ENCODE measurements around the gene TRPV3. TPM values are rescaled to one million over a fixed set of nuclear protein-coding genes. Genes with fewer than 3 reads are reported as not detected.
"Not testable (repeated sequence)": the region's sequence is repeated elsewhere in the genome, so short reads cannot be mapped to it uniquely, and the experiment has no call there.

Gene TRPV3
- total RNA-seq, 2 experiments from 2014 or later, result 0.61 to 0.89 TPM

DNA sequence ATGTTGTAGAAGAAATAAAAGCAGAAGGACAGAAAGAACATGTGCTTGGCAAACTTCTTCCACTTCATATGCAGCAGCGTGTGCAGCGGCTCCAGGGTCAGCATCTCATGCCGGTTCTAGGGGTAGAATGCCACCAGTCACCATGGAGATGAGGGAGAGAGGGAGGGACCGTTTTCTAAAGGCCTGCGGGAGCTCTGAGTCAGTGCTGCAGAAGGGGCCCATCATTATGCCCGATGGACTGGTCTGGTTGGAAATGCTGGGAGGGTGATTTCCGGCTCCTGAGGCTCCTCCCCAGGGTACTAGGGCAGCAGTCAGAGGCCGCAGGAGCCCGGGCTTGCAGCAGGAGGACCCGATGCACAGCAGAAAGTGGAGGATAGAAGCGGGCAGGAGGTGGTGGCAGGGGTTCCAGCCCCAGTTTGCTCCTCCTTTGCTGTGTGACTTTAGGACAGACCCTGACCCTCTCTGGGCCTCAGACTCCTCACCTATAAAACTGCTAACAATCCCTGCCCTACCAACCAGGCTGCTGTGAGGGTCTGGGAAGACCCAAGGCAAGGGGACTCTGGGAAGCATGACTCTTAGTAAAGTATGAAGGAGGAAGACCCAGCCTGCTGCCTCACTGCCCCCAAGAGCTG is 28.6 kb downstream of the TRPV3 start:
- no peaks in the 10 kb centered on the region for H3K9me3 Mint-ChIP-seq (ENCODE audit: low read depth)
- no peak overlapping the region for H3K4me3 Mint-ChIP-seq
- ChIA-PET POLR2A (no interaction called here), CTCF (no interaction called here)
- intact Hi-C loops (cut with DNase I, micrococcal nuclease), result no loop called here
- H3K27ac Mint-ChIP-seq, result no peak overlapping the region
- no peaks in the 10 kb centered on the region for H3K36me3 Mint-ChIP-seq (ENCODE audit: low read depth)
- ATAC-seq (no peak), DNase-seq (no peak)
- no peaks in the 10 kb centered on the region for H3K4me1 Mint-ChIP-seq
- H3K27me3 Mint-ChIP-seq, result peaks cover 1% of the 10 kb centered on the region

DNA sequence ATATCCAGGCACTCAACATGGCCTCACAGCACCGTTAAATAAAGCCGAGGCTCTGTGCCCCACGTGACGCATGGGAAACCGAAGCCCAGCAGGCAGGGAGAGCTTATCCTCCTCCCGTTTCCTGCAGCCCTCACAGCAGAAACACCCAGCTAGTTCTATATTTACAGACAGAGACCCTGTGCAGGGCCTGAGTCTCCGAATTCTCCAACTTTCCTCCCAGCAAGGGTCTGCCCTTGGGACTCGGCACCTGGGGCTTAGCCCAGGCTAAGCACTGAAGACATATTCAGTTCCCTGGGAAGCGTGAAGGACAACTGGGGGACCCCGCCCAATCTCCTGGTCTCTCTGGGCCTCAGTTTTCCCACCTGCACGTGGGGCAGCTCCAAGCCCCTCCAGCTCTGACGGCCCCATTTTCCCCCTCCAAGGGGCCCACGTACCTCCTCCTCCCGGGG is 29.2 kb downstream of the TRPV3 start:
- ATAC-seq (no peak), DNase-seq (no peak)
- Mint-ChIP-seq H3K36me3 (ENCODE audit: low read depth) (no peaks in the 10 kb centered on the region), H3K27me3 (no peaks in the 10 kb centered on the region), H3K27ac (no peak overlapping the region), H3K4me3 (no peak overlapping the region), H3K4me1 (no peaks in the 10 kb centered on the region), H3K9me3 (ENCODE audit: low read depth) (no peaks in the 10 kb centered on the region)
- intact Hi-C loops (cut with DNase I, micrococcal nuclease), result no loop called here
- ChIA-PET POLR2A (no interaction called here), CTCF (no interaction called here)

DNA sequence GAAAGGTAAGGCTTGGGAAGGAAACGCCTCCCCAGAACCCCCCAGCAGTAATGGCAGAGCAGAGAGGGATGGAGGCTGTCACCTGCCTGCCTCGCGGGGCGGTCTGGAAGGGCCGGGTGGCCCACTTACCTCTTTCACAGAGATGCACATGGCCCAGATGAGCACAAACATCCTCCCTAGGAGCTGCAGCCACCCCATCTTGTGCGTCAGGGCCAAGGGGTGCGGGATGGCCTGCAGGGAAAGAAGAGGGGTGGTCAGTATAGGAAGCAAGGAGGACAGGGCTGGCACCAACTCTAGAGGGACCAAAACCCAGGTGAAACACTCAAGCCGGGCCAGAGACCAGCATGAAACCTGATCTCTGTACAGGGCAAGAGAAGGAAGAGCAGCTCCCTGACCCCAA is 29.7 kb downstream of the TRPV3 start:
- H3K4me1 Mint-ChIP-seq, result no peaks in the 10 kb centered on the region
- no peaks in the 10 kb centered on the region for H3K36me3 Mint-ChIP-seq (ENCODE audit: low read depth)
- ChIA-PET POLR2A (no interaction called here), CTCF (no interaction called here)
- no peak overlapping the region for H3K27ac Mint-ChIP-seq
- H3K27me3 Mint-ChIP-seq, result no peaks in the 10 kb centered on the region
- ATAC-seq, result no peak
- H3K9me3 Mint-ChIP-seq (ENCODE audit: low read depth), result no peaks in the 10 kb centered on the region
- no peak overlapping the region for H3K4me3 Mint-ChIP-seq
- intact Hi-C loops (cut with DNase I, micrococcal nuclease), result no loop called here
- DNase-seq, result no peak

DNA sequence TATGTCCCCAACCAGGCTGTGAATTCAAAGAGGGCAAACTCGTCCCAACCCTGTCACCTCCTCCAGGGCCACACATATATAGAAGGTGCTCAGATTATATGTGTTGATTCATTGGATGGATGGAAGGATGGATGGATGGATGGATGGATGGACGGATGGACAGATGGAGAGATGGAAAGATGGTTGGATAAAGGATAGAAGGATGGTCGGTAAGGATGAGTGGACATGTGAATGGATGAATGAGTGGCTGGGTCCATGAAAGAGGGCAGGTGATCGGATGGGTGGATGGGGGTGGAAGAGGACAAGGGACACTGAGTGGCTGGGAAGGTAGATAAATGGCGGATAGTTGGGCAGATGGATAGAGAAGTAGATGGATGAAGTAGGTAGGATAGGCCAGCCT is 30.1 kb downstream of the TRPV3 start:
- H3K4me1 Mint-ChIP-seq, result no peaks in the 10 kb centered on the region
- H3K27me3 Mint-ChIP-seq, result no peaks in the 10 kb centered on the region
- intact Hi-C loops (cut with DNase I, micrococcal nuclease), result no loop called here
- no peak overlapping the region for H3K4me3 Mint-ChIP-seq
- ChIA-PET POLR2A (no interaction called here), CTCF (no interaction called here)
- DNase-seq (no peak), ATAC-seq (no peak)
- H3K27ac Mint-ChIP-seq, result no peak overlapping the region
- H3K36me3 Mint-ChIP-seq (ENCODE audit: low read depth), result no peaks in the 10 kb centered on the region
- no peaks in the 10 kb centered on the region for H3K9me3 Mint-ChIP-seq (ENCODE audit: low read depth)

DNA sequence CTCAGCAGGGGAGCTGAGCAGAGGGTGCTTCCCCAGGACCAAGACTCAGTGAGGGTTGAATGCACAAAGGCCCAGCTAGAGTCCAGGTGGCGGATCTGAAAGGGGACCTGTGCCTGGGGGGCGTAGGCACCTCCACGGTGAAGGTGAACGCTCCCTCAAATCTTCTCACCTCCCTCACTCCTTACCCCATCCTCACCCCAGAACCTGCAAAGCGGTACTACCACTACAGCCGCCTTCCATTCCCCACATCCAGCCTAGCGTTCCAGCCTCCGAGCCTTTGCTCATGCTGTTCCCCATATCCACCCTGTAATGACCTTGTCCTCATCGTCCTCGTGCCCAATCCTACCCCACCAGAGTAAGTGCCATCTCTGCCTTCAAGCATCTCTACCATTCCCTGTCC is 30.6 kb downstream of the TRPV3 start:
- intact Hi-C loops (cut with DNase I, micrococcal nuclease), result no loop called here
- H3K4me1 Mint-ChIP-seq, result no peaks in the 10 kb centered on the region
- H3K4me3 Mint-ChIP-seq, result no peak overlapping the region
- H3K27me3 Mint-ChIP-seq, result no peaks in the 10 kb centered on the region
- H3K36me3 Mint-ChIP-seq (ENCODE audit: low read depth), result no peaks in the 10 kb centered on the region
- POLR2A ChIA-PET, result no interaction called here
- no peaks in the 10 kb centered on the region for H3K9me3 Mint-ChIP-seq (ENCODE audit: low read depth)
- ATAC-seq, result no peak
- CTCF ChIA-PET, result no interaction called here
- no peak for DNase-seq
- no peak overlapping the region for H3K27ac Mint-ChIP-seq

DNA sequence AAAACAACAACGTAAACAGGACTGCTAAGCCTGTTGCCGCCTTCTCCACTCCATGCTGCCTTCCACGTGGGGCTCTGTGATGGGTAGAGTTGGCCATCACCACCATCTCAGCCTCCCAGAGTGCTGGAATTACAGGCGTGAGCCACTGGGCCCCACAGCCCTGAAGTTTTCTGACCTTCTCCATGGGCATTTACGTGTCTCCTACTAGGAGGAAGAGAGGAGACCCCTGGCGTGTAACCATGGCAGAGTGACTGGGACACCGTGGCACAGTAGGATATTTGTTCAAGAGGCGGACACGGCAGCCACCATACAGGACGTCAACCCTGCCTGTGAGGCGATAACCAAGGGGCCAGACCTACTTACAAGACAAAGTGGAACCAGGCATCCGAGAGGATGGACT is 31.1 kb downstream of the TRPV3 start:
- ChIA-PET CTCF (no interaction called here), POLR2A (no interaction called here)
- no peak for DNase-seq
- H3K4me1 Mint-ChIP-seq, result no peaks in the 10 kb centered on the region
- no peaks in the 10 kb centered on the region for H3K36me3 Mint-ChIP-seq (ENCODE audit: low read depth)
- H3K4me3 Mint-ChIP-seq, result no peak overlapping the region
- H3K27ac Mint-ChIP-seq, result no peak overlapping the region
- no peak for ATAC-seq
- intact Hi-C loops (cut with DNase I, micrococcal nuclease), result no loop called here
- H3K9me3 Mint-ChIP-seq (ENCODE audit: low read depth), result no peaks in the 10 kb centered on the region
- no peaks in the 10 kb centered on the region for H3K27me3 Mint-ChIP-seq

DNA sequence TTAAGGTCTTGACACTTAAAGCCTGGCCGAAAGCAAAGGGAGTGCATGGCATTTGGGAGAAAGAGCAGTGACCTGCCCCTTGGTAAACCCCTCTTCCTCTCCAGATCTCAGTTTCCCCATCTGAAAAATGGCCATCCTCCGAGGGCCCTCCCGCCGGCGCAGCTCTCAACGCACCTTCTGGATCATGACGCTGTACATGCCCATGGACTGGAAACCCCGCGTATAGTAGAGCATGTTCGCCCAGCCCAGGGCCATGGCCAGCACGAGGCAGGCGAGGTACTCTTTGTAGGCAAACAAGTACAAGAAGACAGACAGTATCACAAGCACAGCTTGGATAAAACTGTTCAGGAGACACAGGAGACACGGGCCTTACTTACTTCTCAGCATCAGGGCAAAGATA is 33.6 kb downstream of the TRPV3 start:
- no peak for DNase-seq
- intact Hi-C loops (cut with DNase I, micrococcal nuclease), result no loop called here
- H3K27me3 Mint-ChIP-seq, result no peaks in the 10 kb centered on the region
- no peaks in the 10 kb centered on the region for H3K36me3 Mint-ChIP-seq (ENCODE audit: low read depth)
- H3K27ac Mint-ChIP-seq, result no peak overlapping the region
- H3K4me3 Mint-ChIP-seq, result no peak overlapping the region
- CTCF ChIA-PET, result no interaction called here
- POLR2A ChIA-PET, result no interaction called here
- H3K4me1 Mint-ChIP-seq, result no peaks in the 10 kb centered on the region
- H3K9me3 Mint-ChIP-seq (ENCODE audit: low read depth), result no peaks in the 10 kb centered on the region
- no peak for ATAC-seq

DNA sequence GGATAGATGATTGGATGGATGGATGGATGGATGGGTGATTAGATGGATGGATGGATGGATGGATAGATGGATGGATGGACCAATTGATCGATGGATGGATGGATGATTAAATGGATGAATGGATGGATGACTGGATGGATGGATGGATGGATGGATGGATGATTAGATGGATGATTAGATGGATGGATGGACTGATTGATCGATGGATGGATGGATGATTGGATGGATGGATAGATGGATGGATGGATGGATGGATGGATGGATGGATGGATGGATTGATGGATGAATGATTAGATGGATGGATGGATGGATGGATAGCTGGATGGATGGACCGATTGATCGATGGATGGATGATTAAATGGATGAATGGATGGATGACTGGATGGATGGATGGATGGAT is 38.1 kb downstream of the TRPV3 start:
- POLR2A ChIA-PET; intact Hi-C loops (cut with DNase I, micrococcal nuclease); H3K27me3 Mint-ChIP-seq; H3K4me3 Mint-ChIP-seq; CTCF ChIA-PET; DNase-seq; H3K27ac Mint-ChIP-seq; H3K4me1 Mint-ChIP-seq; H3K36me3 Mint-ChIP-seq (ENCODE audit: low read depth); ATAC-seq; H3K9me3 Mint-ChIP-seq (ENCODE audit: low read depth): not testable (repeated sequence)

DNA sequence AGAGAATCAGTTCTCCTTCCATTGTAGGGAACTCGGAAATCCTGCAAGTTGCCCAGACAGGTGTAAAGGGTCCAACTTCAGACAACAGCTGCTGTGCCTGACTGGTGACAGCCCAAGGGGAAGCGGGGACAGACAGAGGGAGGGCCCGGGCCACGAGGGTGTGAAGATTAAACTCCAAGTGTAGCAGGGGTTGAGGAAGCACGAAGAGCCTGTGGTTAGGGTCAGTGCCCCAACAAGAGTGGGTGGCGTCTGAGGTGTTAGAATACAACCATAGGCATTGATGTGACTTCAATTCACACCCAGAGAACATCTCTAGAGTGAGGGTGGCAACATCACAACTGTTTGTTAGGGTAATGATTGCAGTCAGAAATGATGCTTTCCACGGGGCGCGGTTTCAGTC is 42.7 kb downstream of the TRPV3 start:
- H3K27ac Mint-ChIP-seq, result no peak overlapping the region
- DNase-seq, result no peak
- no peaks in the 10 kb centered on the region for H3K4me1 Mint-ChIP-seq
- no peak overlapping the region for H3K4me3 Mint-ChIP-seq
- POLR2A ChIA-PET, result no interaction called here
- no peaks in the 10 kb centered on the region for H3K36me3 Mint-ChIP-seq (ENCODE audit: low read depth)
- no peaks in the 10 kb centered on the region for H3K9me3 Mint-ChIP-seq (ENCODE audit: low read depth)
- intact Hi-C loops (cut with DNase I, micrococcal nuclease), result no loop called here
- ATAC-seq, result no peak
- CTCF ChIA-PET, result no interaction called here
- no peaks in the 10 kb centered on the region for H3K27me3 Mint-ChIP-seq

DNA sequence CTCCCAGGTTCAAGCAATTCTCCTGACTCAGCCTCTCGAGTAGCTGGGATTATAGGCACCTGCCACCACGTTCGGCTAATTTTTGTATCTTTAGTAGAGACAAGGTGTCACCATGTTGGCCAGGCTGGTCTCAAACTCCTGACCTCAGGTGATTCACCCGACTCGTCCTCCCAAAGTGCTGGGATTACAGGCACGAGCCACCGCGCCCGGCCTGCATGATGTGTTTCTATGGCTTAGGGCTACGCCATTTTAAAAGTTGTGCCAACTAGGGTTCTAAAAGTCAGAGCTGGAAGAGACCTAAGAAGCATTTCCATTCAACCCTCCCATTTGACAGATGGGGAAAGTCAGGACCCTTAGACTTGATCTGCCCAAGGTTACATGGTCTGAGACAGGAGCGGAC is 43.4 kb downstream of the TRPV3 start:
- CTCF ChIA-PET, result interaction anchor here (0.6 kb wide), 1 partner anchor 46 kb away, joined by 5 read pairs; no protein-coding TSS in a partner anchor
- intact Hi-C loops (cut with DNase I, micrococcal nuclease); DNase-seq; H3K9me3 Mint-ChIP-seq (ENCODE audit: low read depth); H3K36me3 Mint-ChIP-seq (ENCODE audit: low read depth); POLR2A ChIA-PET; H3K4me1 Mint-ChIP-seq; H3K27ac Mint-ChIP-seq; H3K4me3 Mint-ChIP-seq; ATAC-seq; H3K27me3 Mint-ChIP-seq: not testable (repeated sequence)

DNA sequence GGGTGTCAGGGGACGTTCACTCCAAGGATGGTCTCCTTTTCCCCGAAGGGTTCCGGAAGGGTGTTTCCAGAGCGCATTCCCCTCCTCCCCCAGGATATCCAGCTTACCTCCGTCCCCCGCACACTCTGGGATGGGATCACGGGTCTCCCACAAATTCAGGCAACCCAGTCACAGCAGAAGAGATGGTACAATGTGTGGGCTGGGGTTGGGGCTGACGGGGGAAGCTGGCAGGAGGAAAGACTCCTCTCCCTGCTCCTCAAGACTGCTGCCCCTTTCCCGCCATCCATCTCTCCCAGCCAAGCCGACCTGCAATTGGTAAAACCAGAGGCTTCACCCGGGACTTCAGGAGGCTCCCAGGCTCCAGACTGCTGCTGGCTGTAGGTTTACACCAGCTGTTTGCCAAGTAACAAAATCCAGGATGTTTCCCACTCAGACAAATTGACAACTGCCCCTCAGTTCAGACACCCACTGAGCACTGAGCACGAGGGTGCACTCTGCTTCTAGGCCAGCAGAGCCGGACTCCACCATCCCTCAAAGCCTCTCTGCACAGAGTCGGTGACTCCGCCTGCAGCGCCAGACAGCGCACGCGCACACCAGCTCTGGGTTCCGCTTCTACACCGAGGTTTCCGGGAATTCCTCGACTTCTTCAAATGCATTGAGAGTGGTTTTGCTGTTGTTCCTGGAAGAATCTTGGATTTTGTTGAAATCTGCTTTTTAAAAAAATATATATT is 44.1 kb downstream of the TRPV3 start:
- H3K27ac Mint-ChIP-seq, result no peak overlapping the region
- ATAC-seq (peak; percentile 61), DNase-seq (peak; percentile 32)
- H3K27me3 Mint-ChIP-seq, result no peaks in the 10 kb centered on the region
- H3K9me3 Mint-ChIP-seq (ENCODE audit: low read depth), result peaks cover 3% of the 10 kb centered on the region
- peak overlapping the region; percentile 60 for H3K4me3 Mint-ChIP-seq
- CTCF ChIA-PET, result no interaction called here
- no peaks in the 10 kb centered on the region for H3K4me1 Mint-ChIP-seq
- peaks cover 2% of the 10 kb centered on the region for H3K36me3 Mint-ChIP-seq (ENCODE audit: low read depth)
- intact Hi-C loops (cut with DNase I, micrococcal nuclease), result no loop called here
- POLR2A ChIA-PET, result no interaction called here

DNA sequence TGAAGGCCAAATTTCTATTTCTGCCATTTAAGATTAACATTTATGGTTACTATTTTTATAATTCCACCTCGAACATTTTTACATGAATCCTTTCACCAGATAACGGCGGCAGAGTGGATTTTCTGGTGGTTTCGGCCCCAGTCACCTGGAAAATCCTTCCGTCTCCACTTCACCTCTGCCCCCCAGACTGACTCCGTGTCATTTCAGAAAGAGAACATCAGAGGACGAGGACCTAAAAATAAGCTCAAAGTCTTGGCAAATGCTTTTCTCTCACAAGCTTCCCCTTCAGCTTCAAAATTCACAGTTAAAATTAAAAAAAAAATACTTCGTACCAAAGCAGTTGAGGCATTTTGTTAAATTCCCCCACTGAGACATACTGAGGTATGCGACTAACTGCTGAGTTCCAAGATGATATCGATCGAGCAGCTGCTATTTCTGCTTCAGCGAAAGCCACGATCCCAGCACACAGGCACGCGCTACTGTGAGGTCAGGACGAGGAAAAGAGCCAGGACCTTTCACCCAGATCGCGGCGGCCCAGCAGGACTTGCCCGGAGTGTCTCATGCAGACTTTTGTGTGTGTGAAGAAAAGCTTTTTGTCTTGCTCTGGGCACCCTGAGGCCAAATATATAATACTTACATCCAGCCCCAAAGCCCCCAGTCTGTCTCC is 45.0 kb downstream of the TRPV3 start:
- peak overlapping the region; percentile 60 for H3K4me3 Mint-ChIP-seq
- ChIA-PET CTCF (no interaction called here), POLR2A (no interaction called here)
- no peak for DNase-seq
- H3K4me1 Mint-ChIP-seq, result no peaks in the 10 kb centered on the region
- intact Hi-C loops (cut with DNase I, micrococcal nuclease), result no loop called here
- peaks cover 2% of the 10 kb centered on the region for H3K36me3 Mint-ChIP-seq (ENCODE audit: low read depth)
- H3K9me3 Mint-ChIP-seq (ENCODE audit: low read depth), result peaks cover 3% of the 10 kb centered on the region
- H3K27me3 Mint-ChIP-seq, result no peaks in the 10 kb centered on the region
- no peak for ATAC-seq
- H3K27ac Mint-ChIP-seq, result no peak overlapping the region

Measured in activated CD4-positive, alpha-beta T cell treated with anti-CD3 and anti-CD28 coated beads for 36 hours (primary cell).